GM21528 (cell line): ENCODE measurements around the gene NAT9.
A peak's percentile ranks its signal among the peaks of the same experiment; 100 is the strongest.

ENCODE experiments used
- ATAC-seq: cut with Tn5 transposase; IDR thresholded peaks from one replicate; pipeline ENCODE4 v1.9.1; 2021; ENCODE audit warnings: mild to moderate bottlenecking, moderate library complexity; ENCODE audit not compliant: unreplicated experiment, low FRiP score

Gene NAT9

DNA sequence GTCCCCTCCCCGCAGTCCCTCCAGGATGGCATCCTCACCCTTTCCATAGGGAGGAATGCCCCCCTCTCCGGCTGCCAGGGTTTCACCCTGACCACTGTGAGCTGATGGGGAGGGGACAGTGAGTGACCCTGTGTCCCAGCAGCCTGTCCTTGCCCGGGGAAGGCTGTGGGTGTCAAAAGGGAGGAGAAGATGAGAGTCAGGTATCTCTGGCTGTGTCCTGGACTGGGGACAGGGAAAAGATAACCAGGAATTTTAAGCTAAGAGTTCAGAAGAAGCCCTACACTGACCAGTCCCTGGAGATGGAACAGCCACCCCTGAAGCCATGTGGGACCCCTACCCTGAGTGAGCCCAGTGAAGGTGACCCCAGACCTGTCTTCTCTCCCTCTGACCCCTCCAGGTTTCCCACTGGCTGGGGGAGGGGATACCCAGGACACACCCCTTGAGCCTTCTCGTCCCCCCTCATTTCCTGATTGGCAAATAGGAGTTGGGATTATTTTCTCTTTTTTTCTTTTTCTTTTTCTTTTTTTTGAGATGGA lies 11.3 kb downstream of the NAT9 start:
- no peak for ATAC-seq

DNA sequence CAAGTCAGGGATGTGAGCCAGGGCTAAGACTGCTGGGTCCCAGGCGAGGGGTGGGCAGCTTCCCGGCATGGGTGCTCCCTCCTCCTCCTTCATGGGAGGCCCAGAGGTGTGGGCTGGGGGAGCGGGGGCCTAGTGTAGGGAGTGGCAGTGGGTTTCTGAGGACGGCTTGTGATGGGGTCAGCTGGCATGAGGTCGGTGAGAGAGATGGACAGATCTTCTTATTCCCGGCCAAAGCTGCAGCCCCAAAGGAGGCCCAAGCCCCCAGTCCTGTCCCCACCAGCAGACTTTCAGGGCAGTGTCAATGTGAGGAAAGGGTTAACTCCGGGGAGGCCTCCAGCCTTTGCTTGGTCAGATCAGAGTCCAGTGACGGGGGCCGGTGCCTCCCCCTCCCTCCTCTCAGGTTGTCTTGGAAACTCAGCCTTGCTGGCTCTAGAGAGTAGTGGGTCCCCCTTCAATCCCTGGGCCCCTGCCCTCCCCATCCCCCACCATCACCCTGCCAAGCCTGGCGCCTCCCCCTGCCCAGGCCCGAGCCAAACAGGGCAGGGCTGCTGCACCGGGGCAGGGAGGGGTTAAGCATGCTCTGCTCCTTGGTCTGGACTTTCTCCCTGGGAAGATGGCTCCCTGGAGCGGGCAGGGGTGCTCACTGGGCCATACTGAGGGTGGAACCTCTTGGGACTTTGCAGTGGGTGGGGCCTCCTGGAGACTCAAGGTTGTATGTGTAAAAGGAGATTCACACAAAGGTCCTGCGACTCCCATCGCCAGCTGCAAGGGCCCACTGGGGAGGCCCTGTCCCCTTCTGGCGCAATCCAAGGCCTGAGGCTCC lies 12.4 kb downstream of the NAT9 start:
- no peak for ATAC-seq

DNA sequence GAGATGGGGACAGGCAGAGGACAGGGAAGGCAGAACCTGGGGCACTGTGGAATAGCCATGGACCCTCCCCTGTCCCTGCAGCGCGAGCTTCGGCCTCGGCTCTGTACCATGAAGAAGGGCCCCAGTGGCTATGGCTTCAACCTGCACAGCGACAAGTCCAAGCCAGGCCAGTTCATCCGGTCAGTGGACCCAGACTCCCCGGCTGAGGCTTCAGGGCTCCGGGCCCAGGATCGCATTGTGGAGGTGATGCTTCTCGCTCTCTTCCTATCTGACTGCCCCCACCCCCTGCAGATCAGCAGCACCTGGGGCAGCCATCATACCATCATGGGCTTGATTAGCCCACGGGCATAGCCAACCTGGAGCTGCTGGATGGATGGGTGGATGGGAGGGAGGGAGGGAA lies 14.2 kb downstream of the NAT9 start:
- ATAC-seq: no peak

DNA sequence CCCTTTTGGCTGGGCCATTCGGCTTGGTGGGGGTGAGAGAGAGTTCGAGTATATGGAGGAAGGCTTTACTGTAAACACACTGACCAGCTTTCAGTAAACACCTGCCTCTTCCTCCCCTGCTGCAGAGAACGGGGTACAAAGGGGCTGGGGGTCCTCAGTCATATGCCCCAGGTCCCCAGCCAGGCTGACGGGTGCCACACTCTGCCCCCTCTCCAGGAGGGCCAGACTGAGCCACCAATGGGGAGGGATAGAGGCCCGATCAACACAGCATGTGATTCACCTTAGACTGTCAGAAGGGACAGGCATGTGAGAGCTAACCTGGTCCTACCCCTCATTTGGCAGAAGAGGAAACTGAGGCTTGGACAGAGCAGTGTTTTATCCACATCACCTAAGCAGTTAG lies 14.7 kb downstream of the NAT9 start:
- ATAC-seq: no peak

DNA sequence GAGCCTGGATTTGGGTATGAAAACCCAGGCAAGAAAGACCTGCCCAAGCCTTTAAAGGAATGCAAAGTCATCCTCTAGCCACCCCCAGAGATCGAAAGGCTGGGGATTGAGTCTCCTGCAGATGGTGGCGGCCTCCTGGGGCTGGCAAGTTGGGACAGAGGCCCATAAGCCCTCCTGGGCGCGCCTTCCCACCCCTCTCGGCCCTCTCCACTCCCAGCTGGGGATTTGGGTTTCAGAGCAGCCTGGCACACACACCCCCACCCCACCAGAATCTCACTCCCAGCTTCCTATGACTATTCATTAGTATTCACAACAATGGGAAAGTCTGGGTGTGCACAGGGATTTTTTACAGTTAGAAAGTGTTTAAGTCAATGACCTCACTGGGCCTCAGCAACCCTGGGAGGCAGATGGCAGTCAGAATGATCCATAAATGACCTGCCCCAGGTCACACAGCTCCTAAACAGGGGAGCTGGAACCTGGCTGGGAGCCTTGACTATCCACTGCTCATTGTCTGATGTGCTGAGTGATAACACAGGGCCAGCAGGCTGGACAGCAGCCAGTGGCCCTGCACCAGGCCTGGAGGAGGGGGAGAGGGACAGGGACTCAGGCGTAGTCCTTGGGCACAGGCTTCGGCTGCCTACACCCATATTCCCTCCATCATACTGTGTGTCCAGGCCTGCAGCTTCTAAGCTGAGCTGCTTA lies 15.6 kb downstream of the NAT9 start:
- ATAC-seq: no peak

DNA sequence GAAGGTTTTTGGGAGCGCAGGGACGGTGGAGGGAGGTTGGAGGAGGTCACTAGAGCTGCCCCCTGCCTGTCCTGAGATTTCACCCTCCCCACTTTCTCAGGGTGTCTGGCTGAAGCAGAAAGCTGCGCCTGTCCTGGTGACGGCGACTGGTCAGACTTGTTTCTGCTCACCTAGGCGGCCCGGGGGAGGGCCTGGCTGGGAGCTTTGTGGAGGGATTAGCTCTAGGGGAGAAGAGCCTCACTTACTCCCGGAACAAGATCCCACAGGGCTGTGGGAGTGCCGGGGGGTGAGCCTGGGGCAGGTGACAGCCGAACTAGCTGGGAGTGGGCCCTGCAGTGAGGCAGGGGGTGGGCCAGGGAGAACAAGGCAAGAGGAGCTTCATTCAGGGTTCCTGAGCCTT lies 16.2 kb downstream of the NAT9 start:
- no peak for ATAC-seq

DNA sequence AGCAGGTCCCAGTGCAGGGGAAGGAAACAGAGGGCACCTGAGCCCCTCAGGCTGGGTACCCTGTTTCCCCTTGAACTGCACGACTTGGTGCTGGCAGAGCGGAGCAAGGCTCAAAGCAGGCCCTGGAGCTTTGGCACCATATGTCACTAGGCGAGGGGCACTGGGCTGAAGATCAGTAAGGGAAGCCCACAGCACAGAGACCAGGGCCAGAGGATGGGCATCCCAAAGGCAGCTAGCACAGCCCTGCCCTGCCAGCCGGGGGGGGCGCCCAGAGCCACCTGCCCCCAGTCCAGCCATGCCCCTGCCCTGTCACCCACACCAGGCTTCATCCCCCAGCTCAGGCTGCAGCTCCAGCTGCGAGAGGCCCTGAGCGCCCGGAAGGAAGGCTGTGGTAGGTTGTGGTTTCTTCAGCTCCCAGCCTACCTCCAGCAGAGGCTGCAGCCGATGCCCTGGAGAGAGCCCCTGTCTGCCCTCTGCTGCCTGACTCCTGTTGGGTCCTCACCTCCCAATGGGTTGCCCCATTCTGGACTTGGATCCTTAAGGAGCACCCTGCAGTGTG lies 16.8 kb downstream of the NAT9 start:
- peak; percentile 80 for ATAC-seq

DNA sequence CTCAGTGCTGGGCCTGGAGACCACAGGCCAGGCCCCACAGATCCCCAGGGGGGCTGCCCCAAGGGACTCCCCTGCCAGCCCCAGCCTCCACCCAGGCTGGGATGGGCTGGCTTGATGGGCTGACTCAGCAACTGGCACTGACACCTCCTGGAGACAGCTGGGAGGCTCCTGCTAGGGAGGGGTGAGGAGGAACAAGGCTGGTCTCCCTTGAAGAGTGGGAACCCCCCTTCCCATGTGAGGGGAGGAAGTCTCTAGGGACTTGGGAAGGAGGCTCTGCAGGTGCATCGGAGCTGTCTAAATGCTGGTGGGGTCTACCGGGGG lies 17.3 kb downstream of the NAT9 start:
- no peak for ATAC-seq

DNA sequence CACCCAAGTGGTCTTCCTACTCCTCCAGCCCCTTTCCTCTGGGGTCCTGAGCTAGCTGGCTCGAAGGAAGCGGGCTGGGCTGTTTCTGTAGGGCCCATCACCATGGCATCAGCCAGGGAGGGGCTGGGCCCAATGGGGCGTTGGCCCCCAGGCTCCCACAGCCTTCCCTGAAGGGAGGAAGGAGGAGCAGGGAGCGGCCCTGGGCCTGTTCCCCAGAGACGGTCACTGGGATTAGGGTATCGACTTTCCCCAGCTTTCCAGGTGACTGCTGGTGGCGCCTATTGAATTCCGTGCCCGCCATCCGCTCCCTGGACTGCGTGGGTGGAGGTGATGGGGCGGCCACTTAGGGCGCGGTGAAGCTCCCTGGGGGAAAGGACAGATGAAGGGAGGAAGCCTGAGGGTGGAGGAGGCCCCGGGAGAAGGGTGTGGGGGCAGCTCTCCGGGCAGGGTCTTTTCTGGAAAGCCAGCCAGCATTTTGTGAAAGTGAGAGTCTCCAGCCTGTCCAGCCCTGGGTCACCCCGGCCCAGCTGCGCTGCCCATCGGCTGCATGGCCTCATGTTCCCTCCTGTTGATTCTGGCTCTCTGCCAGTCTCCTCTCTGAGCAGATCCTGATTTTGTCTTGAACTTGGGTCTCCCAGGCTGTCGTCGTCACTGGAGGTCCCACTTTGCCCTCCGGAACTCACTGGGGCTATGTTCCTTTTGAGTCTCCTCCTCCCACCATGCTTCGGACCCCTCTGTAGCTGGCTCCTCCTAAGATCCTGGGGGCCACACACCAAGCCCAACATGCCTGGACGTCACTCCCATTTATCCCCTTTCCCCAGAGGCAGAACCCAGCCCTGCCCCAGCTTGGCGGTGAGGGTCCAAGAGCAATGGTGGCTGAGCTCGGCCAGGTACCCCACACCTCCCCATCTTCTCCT lies 18.0 kb downstream of the NAT9 start:
- no peak for ATAC-seq

DNA sequence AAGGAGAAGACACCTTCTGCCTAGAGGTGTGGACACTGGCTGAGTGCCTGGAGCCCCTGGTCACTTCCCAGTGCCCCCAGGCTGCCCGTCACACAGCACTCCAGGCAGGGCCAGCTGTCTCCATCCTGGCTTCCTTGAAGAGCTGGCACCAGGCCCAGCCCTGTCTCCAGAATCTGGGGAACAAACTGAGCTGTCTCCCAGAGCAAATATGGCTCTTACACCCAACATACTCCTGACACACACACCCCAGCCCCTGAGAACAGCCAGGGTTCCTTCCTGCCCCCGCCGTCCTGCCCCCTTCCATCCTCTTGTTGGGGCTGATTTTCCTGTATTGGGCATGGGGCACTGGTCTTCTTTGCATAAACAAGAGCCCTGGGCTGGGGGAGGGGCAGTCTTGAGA lies 18.6 kb downstream of the NAT9 start:
- no peak for ATAC-seq

DNA sequence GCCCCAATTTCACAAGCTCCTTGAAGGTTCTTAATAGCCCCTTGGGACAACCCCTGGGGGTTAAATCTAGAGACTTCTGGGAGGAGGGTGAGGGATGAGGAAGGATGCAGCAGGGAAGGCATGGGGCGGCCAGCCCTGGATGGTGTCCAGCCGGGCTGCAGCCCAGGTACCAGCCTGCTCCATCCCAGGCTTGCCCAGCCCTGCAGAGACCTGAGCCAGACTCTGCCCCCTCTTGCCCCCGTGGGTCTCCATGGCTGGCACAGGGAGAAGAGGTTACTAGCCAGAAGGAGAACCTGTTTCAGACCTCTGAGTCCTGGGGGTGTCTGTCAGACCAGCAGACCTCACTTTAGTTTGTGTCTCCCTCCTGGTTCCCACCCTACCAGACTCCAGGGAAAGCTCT lies 19.3 kb downstream of the NAT9 start:
- no peak for ATAC-seq

DNA sequence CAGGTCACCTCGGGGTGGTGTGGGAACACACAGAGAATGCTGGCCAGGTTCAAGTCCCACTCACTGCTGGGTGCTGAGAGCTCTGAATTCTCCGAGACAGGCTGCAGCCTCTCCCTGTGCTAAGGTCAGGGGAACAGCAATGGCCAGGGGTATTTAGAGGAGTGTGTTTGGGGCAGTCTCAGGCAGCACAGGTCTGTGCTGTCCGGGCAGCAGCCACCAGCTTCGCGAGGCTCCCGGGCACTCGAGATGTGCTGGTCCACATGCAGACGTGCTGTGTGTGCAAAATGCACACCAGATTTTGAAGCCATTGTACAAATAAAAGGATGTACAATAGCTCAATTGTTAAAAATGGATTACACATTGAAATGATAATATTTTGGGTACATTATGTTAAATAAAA lies 20.6 kb downstream of the NAT9 start:
- no peak for ATAC-seq

DNA sequence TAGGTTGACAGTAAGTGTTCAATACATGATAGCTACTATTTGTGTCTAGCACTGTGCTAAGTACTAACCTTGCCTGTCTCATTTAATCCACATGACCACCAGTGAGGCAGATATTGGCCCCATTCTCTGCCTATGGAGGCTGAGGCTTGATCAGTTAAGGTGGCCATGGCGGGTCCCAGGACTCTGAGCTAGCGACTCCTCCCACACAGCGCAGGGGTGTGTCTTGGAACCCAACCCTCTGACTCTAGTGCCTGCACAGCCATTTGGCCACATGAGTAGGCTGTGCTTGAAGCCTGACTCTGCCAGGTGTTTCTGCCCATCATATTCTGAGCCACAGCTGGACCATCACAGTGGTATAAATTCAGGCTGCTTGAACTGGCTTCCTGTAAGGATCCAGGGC lies 21.3 kb downstream of the NAT9 start:
- ATAC-seq: no peak

DNA sequence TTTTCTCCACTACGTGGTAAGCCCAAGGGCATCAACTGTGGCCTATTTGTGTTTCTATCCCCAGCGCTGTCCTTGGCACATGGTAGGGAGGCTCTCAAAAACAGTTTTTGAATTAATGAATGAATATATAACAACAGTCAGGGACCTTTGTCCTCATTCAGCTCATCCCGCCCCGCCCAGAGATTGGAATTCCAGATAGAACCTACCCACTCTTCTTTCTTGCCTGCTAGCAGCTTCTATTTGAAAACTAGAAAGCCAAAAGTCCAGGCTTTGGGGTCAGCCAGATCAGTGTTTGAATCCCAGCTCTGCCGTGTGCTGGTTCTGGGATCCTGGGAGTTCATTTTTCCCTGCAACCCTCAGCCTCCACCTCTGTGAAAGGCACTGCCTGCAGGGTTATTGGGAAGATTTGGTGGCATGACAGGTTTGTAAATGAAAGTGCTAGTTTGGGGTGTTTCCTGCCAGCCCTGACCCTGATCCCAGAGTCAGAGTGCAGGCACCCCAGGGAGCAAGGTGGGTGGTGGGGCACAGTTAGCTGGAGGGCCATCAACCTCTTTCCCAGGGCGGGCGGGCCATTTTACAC lies 23.2 kb downstream of the NAT9 start:
- no peak for ATAC-seq

DNA sequence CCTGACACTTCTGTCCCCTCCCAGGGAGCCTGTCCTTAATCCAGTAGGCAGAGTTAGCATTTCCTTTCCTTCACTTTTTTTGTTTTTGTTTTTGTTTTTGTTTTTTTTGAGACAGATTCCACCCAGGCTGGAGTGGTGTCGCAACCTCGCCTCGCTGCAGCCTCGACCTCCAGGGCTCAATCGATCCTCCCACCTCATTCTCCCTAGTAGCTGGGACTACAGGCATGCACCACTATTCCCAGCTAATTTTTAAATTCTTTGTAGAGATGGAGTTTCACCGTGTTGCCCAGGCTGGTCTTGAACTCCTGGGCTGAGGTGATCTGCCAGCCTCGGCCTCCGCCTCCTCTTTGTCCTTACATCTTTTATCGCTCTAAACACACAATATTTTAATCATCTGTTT lies 23.7 kb downstream of the NAT9 start:
- ATAC-seq: no peak

DNA sequence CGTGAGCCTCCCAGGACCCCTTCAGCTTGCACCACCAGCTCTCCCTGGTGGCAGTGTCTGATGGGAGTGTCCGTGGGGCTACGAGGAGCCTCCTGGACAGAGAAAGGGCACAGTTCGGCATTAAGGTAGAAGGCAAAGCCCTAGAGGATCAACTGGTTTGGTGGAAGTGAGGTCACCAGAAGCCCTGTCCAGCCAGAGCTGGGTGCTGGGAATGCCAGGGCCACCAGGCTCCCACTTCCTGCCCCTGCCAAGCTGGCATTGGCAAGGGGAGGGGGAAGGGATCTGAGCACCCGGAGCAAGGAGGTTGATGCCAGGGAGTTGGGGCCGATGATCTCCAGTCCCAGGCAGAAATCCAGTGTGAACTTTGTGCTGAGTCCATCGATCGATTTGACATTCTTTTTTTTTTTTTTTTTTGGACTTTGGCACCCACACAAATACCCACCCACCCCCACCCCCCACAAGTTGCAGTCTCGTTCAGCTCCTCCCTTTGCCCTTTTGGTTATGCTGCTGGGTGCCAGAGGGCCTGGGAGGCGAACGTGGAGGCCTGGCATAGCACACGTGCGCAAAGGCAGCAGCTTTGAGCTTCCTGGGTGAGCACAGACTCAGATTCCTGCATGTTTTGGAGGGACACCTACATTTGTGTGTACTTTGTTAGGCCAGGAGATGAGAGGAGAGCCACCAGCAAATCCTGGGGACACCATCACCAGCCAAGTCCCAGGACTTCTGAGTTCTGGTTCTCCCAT lies 25.6 kb downstream of the NAT9 start:
- ATAC-seq: no peak

DNA sequence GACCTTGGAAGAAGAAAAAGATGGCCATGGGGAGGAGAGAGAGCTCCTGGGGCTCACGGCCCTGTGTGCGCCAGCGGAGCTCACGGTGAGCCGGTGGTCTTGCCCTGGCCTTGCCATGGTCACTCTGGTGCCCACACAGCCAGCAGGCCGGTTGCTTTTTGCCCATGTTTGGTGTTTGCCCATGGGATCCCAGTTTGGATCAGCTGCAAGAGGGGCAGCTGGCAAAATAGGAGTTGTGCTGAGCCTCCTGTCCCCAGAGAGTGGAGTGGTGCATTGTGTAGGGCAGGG lies 26.2 kb downstream of the NAT9 start:
- ATAC-seq: no peak

DNA sequence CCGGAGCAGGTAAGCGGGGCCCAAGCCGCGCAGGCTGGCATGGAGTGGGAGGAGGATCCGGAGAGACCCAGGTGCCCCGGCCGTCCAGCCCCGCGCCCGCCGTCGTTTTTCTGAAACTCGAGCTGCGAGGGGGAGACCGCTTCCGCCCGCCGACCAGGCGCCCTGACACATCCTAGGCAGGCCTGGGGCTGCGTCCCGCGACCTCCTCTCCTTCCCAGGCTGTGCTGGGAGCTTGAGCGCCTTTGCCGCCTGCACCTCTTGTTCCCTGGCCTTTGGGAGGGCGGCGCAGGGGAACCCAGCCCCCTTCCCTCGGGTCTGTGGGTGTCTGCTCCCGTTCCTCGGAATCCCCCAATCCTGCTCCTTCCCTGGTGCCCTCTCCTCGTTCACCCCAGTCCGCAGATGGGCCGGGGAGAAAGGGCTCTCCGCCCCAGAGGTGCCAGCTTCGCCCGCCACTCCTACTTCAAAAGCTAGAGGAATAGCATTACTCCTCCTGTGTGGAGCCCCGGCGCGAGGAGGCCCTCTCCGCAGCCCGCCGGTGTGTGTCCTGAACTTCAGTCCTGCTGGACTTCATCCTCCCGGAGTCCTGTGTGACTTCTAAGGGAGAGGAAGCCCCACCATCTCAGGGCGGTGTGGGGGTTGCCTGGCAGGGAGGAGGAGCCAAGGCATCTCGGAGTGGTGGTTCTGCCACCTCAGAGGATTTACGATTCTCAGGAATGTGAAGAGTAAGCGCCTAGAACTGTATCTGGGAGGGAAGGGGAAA lies 26.7 kb downstream of the NAT9 start:
- no peak for ATAC-seq
